ENCODE results near the gene TBL3.

The TBL3 gene

DNA sequence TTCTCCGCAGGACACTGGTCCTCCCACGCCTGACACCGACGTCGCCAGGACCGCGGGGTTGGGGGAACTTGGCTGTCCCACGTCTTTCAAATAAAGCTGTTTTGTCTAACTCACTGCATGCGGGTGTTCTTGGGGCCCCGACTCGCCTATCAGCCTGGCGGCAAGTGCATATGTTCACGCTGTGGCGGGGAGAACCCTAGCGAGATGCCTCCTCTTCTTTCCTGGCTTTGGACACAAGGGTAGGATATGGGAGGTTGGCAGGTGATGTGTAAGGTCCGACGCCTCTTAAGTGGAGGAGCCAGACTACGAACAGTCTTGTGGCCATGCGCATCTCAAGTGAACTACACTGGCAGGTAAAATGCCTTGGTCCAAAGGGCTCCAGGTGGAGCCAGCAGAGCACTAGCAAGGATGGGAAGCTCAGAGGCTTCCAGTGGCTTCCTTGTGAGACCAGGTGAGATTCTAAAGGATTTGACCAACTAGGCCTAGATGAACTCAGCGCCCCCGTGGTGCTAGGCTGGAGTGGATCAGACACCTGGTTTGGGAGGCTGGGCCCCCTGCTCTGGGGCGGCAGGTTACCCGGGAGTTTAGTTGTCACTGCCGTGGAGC lies 6.4 kb upstream of the TBL3 start:
- DNase-seq = no peak

DNA sequence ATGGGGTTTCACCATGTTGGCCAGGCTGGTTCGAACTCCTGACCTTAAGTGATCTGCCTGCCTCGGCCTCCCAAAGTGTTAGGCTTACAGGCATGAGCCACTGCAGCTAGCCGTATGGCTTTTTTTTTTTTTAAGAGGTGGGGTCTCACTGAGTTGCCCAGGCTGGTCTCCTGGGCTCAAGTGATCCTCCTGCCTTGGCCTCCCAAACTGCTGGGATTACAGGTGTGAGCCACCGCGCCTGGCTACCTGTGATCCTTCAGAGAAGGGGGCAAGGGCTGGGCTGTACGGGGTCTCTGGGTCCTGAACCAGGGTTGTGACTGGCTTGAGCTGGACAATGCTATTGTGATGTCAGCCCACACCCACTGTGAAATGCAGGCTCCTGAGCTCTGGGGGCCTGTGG lies 5.4 kb upstream of the TBL3 start, which contains the start of gene RNF151:
TSS of gene RNF151 (plus strand) at position 397 of the 400 bp plus-strand sequence. CDS start 26 bp downstream, outside the sequence.
- DNase-seq = no peak

DNA sequence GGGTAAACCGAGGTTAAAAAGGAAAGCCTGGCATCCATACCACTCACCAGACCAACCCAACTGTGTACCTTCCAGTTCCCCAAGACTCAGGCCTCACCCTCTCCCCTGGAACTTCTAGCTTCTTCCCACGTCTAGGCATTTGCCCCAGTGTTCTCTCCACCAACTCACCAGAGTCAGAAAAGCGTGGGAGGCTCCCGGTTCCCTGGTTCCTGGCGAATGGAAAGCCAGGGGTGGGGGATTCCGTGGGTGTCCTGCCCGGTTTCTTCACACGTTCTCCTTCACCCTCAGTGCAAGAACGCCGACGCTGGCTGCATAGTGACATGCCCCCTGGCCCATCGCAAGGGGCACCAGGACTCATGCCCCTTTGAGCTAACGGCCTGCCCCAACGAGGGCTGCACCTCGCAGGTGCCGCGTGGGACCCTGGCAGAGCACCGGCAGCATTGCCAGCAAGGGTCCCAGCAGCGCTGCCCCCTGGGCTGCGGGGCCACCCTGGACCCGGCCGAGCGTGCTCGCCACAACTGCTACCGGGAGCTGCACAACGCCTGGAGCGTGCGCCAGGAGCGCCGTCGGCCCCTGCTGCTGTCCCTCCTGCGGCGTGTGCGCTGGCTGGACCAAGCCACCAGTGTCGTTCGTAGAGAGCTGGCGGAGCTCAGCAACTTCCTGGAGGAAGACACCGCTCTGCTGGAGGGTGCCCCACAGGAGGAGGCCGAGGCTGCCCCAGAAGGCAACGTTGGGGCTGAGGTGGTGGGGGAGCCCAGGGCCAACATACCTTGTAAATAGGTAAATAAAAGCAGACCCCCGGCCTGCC lies 3.5 kb upstream of the TBL3 start:
- DNase-seq = no peak

DNA sequence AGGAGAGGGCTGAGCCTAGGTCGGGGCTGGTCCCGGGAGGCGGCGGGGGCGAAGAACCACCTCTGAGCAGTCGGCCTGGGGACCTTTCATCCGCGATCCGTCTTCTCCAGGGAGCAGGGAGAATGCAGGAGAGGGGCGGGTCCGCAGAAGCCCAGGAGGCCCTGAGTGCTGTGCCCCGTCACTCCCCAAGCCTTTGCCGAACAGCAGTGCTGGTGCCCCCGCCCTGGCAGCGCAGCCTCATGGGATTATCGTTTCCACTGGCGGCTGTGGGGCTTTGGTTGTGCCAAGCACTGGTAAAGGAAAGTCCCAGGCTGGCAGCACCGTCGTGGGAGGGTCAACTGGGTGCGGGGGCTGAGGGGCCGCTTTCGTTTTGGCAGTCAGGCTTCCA lies 631 bp downstream of the TBL3 start:
- no peak for DNase-seq

DNA sequence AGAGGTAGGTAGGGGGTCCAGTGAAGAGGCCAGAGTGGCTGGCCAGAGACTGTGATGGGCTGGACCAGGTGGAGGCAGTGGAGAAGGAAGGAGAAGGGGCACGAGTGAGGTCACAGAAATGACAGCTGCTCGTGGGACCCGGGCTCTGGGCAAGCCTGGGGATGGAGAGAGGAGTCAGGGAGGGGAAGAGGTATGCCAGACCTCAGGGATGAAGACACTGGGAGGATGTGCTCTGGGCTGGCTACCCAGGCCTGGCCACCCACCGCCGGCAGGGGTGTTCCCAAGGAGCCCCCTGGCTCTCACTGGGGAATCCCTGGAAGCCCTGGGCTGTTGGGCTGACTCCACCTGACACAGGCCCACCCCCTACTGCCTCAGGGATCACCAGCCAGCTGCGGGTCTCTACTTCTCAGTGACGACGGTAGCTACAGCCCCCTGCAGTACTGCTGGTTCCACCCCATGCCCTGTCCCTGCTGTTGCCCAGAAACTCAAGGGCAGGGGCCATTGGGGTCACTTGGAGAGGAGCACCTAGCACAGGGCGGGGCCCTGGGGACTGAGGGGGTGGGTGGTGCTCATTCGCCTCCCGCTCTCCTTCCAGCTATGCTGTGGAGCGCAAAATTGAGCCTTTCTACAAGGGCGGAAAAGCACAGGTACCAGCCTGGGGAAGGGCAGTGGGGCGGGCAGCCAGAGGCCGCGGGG lies 1.8 kb downstream of the TBL3 start:
- no peak for DNase-seq

DNA sequence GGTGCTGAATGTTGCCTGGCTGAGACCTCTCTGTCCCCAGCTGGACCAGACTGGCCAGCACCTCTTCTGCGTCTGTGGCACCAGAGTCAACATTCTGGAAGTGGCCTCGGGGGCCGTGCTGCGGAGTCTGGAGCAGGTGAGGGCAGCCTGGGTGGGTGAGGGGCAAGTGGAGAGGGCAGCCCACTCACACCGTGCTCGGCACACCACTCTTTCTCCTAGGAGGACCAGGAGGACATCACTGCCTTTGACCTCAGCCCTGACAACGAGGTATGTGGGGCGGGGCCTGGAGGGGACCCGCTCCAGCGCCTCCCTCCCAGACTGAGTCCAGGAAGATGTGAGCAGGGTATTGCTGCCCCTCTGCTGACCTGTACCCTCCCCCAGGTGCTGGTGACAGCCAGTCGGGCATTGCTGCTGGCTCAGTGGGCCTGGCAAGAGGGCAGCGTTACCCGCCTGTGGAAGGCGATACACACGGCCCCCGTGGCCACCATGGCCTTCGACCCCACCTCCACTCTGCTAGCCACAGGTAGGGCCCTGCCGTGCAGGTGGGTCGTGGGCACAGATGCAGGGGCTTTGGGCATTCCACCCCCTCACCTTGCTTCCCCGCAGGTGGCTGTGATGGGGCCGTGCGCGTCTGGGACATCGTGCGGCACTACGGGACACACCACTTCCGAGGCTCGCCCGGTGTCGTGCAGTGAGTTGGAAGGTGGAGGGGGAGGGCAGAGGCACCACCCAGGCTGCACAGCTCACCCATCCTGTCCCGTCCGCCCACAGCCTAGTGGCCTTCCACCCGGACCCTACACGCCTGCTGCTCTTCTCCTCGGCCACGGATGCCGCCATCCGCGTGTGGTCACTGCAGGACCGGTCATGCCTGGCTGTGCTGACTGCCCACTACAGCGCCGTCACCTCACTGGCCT lies 2.6 kb downstream of the TBL3 start:
- no peak for DNase-seq

DNA sequence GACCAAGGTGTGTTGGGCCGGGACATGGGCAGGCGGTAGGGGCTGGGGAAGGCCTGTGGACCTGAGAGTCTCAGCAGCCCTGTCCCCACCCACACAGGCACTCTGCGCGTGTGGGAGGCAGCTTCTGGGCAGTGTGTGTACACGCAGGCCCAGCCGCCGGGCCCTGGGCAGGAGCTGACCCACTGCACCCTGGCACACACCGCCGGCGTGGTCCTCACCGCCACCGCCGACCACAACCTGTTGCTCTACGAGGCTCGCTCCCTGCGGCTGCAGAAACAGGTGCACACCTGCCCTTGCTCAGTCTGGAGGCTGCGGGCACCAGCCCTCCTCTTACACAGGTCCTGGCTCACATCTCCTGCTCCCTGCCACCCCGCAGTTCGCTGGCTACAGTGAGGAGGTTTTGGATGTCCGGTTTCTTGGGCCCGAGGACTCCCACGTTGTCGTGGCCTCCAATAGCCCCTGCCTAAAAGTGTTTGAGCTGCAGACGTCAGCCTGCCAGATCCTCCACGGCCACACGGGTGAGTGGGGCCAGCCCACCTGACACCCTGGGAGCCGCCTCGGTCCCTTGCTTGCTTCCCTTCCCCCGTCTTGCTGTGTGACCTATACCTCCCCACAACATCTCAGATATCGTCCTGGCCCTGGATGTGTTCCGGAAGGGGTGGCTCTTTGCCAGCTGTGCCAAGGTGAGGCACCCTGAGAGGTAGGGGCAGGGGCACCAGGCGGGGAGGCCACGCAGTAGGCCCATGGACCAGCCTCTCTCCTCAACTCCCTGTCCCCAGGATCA lies 3.8 kb downstream of the TBL3 start:
- DNase-seq = no peak

DNA sequence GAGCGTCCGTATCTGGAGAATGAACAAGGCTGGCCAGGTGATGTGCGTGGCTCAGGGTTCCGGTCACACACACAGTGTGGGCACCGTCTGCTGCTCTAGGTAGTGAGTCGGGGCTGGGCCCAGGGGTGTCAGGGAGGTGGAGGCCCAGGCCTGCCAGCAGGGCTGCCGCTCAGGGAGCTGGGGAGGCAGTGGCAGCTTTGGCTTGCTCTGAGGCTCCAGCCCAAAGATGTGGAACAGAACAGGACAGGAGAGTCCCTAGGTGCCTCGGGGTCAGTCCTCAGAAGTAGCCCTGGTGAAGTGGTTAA lies 4.3 kb downstream of the TBL3 start:
- DNase-seq = no peak

DNA sequence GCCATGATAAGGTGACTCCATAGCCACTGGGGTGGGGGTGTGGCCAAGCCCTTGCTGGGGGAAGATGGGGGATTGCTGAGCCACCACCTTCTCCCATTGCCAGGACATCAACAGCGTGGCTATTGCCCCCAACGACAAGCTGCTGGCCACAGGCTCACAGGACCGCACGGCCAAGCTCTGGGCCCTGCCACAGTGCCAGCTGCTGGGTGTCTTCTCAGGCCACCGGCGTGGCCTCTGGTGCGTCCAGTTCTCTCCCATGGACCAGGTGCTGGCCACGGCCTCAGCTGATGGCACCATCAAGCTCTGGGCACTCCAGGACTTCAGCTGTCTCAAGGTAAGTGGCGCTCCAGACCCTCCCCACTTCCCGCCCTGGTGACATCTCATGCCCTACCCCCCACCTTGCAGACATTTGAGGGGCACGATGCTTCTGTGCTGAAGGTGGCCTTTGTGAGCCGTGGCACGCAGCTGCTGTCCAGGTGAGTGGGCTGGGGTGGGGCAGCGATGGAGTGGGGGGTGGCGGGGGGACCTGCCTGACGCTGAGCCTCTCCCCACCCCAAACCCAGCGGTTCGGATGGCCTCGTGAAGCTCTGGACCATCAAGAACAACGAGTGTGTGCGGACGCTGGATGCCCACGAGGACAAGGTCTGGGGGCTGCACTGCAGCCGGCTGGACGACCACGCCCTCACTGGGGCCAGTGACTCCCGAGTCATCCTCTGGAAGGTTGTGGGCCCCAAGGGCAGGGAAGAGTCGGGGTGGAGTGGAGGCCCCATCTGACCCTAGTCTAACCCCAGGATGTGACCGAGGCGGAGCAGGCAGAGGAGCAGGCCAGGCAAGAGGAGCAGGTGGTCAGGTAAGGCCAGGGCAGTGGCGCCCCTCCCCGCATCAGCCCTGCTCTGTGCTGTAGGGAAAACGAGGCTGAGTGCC lies 5.4 kb downstream of the TBL3 start:
- DNase-seq = no peak

DNA sequence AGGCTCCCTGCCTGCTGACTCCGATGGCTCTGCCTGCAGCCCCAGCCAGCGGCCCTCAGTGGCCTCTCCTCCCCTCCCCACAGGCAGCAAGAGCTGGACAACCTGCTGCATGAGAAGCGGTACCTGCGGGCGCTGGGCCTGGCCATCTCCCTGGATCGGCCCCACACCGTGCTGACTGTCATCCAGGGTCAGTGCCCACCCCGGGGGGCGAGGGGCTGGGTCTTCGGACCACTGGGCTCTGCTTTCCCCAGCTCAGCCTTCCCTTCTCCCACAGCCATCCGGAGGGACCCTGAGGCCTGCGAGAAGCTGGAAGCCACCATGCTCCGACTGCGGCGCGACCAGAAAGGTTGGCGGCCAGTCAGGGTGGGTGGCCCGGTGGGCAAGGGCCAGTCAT lies 6.0 kb downstream of the TBL3 start:
- DNase-seq = no peak

DNA sequence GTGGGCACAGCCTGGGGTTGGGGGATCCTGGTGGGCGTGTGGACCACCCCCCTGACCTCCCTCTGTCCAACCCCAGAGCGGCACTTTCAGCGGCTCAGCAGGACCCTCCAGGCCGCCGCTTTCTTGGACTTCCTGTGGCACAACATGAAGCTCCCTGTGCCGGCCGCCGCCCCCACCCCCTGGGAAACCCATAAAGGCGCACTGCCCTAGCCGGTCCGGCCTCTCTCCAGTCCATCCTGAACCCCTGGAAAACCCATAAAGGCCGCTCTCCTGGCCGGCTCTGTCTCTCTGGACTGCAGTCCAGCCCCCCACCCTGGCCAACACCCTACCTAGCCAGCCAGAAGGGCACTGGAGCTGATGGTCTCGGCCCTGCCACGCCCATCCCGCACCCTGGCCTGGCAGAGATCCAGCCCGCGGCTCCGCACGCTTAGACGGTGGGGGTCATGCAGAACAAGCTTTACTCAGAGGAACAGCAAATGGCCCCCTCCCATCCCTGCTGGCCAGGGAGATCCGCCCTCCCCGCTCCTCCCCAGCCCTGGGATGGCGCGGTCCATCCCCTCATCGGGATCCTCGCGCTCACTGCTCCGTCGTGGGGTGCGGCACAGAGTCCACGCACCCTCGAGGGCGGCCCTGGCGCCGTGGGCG lies 6.7 kb downstream of the TBL3 start:
- no peak for DNase-seq

DNA sequence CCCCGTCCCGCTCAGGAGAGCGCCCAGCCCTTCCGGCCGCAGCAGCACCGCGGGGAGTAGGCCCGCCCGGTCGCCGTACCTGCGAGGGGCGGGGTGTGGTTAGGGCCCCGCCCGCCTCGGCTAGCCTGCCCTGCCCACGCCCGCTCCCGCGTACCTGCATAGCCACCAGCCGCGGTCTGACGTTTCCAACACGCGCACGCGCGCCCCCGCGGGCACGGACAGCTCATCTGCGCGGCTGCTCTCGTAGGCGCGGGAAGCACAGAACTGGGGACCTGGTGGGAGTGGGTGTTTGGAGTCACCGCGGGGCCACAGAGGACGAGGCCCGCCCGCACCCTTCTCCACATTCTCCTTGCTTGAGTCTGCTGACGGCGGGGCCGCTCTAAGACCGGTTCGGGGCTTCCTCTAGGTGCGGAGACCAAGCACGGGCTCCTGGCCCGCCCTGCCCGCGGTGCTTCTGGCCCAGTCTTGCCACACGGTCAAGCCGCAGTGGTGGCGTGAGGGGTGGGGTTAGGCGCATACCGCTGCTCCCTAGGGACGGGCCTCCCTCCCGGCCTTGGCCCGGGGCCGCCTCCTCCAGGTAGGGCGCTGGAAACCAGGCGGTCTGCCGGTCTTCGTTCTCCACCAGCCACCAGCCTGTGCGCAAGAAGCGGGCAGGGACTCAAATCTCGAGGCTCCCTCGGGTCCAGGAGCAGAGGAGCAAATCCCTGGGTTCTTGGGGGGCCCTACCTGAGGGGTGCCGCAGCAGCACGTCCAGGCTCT lies 7.6 kb downstream of the TBL3 start:
- no peak for DNase-seq

DNA sequence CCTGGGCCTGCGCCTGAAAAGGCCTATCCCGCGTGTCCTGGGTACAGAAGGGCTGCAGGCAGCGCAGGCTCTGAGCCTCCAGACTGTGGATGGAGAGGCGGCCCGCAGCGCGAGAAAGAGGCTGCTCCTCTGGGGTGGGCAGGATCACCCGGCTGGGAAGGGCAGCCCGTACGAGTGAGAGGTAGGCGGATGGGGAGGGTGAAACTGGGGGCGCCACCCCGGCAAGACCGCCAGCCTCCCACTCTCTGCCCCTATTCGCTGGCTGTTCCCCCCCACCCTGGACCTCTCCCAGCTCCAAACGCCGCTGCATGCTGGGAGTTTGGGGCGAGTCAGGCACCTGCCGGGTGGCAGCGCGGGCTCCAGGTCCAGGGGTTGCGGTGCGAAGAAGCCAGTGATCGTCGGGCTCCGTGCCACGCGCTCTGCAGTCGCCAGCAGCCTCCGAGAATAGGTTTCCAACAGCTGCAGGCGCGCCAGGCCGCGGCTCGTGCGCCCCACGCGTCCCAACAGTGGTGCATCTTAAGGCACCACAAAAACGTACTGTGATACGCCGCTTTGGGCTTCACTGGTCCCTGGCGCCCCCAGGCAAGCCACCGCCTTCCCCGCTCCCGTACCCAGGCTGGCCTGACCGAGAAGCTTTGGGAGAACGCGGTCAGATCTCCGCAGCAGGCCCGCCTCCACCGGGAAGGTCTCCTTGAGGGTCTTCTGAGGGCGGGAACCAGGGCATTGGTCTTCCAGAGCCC lies 8.3 kb downstream of the TBL3 start:
- DNase-seq = no peak

DNA sequence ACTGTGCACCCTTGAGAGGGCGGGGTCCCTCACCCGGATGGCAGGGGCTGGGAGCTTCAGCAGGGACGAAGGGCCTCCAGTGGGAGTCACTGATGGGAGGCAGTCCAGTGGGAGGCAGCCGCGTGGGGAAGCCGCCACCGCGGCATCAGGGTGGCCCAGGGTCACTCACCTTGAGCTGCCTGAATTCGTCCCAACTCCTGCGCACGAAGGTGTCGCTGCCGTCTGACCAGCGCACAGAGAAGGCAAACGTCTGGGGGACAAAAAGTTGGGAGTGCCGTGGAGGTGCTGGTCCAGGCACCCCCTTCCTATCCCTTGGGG lies 8.9 kb downstream of the TBL3 start:
- DNase-seq = no peak

DNA sequence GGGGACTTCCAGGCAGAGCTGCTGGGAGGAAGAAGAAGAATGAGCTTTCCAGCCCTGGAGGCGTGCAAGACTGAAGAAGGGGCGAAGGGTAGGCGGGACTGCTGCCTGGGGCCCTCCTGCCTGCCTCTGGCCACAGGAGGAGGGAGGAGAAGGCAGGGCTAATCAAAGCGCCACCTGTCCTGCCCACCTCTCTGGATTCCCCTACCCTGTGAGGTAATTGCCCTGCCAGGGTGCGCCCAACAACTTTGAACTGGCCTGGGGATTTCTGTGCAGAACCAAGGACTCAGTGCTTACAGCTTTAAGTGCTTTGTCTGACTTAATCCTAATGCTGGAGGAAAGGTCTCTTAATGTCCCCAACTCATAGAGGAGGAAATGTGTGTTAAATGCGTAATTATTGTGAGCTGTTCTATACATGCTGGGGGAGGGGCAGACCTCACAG lies 9.6 kb downstream of the TBL3 start, which contains the start of gene NOXO1:
TSS of gene NOXO1 (minus strand) at position 72 of the 439 bp plus-strand sequence. CDS start 290 bp downstream, outside the sequence.
- no peak for DNase-seq

DNA sequence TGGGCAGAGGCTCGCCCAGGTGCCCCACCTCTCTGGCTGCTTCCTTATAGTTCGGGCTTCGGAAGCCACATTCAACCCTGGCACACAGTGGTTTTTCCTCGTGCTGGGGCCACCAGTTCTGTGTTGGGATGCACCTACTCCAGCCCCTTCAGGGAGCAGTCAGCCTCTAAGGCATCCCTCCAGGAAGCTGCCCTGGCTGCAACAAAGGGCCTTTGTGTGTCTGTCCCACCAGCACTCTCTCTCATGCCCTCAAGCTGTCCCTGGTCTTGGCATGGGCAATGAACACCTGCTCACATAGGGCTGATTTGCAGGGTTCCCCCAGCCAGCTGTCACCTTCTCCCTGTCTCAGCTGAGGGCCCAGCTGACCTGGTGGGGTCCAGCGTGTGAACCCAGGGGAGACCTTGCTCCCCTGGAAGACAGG lies 10.2 kb downstream of the TBL3 start:
- no peak for DNase-seq

DNA sequence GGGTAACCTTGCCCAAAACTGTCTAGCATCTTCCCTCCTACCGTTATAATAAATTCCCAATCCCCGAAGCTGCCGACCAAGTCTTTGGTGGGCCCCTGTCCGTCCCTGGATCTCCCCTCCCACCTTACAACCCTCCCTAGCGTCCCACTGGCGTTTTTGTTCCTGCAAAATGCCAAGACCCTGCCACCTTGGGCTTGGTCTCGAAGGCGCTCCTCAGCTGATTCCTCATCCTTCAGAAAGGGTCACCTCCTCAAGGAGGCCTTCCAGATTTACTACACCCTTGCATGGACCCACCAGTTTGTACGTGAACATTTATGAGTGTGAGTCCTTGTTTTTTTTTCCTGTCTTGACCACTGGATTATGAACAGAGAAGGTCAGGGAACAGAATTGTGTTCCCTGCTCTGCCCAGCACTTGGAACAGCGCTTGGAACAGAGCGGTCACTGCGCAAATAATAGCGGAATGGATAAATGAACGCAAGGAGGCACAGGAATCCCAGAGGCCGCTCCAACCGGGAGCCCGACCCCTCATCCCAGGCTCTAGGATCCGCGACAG lies 11.2 kb downstream of the TBL3 start:
- DNase-seq = no peak

DNA sequence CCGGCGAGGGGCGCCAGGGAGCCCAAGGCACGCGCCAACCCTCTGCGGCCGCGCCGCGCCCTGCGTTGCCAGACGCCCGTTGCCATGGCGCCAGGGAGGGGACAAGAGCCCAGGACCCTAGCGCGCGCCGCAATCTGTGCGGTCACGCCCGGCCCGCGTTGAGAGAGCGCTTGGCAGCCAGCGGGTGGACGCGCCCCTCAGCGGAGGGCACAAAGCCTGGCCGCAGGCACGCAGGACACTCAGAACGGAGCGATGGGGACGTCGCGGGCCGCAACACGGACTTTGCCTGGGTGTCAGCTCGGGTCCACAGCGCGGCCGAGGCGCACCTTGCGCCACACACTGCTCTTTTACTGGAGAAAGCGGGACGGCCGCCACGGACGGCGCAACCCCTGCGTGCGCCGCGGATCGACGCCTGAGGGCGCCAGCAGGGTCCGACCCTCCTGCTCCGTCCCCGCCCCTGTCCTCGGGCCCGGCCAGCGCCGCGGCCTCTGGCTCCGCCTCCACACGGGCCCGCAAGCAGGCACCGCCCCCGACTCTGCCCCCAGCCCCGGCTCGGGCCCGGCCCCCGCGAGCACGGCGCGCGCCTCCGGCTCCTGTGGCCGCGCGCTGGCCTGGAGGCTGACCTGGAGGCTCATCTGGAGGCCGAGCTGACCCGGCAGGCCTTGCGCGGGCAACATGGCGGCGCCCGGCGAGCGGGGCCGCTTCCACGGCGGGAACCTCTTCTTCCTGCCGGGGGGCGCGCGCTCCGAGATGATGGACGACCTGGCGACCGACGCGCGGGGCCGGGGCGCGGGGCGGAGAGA lies 11.9 kb downstream of the TBL3 start, which contains the start of gene GFER:
TSS of gene GFER (plus strand) at position 650 of the 803 bp plus-strand sequence. CDS start at position 676, 26 bp downstream.
- DNase-seq = peak; percentile 94
